Measurements from ENCODE around the gene TNF.

Gene TNF

DNA sequence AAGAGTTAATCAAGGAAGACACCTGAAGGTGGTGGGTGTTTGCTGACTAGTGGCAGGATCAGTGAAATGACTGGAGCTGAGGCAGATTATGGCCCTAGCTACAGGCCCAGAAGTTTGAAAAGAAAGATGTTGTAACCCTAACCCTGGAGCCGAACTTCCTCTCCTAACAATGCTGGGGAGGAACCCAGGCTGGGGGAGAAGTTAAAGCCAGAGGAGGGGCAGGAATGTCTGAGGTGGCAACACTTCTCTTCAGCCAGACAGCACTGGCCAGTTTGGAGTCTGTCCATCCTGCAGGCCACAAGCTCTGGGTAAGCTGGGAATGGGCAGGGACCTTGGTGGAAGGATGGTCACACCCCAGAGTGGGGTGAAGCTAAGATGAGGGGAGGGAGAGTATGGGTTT, 10.6 kb downstream of the TNF start, which contains the start of gene LST1 (continued):
- TF ChIP-seq, protein P1, sequence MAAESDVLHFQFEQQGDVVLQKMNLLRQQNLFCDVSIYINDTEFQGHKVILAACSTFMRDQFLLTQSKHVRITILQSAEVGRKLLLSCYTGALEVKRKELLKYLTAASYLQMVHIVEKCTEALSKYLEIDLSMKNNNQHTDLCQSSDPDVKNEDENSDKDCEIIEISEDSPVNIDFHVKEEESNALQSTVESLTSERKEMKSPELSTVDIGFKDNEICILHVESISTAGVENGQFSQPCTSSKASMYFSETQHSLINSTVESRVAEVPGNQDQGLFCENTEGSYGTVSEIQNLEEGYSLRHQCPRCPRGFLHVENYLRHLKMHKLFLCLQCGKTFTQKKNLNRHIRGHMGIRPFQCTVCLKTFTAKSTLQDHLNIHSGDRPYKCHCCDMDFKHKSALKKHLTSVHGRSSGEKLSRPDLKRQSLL (tag by site-specific recombination; IDR thresholded peaks at IDR 0.05): no peak
- TF ChIP-seq, protein P2, sequence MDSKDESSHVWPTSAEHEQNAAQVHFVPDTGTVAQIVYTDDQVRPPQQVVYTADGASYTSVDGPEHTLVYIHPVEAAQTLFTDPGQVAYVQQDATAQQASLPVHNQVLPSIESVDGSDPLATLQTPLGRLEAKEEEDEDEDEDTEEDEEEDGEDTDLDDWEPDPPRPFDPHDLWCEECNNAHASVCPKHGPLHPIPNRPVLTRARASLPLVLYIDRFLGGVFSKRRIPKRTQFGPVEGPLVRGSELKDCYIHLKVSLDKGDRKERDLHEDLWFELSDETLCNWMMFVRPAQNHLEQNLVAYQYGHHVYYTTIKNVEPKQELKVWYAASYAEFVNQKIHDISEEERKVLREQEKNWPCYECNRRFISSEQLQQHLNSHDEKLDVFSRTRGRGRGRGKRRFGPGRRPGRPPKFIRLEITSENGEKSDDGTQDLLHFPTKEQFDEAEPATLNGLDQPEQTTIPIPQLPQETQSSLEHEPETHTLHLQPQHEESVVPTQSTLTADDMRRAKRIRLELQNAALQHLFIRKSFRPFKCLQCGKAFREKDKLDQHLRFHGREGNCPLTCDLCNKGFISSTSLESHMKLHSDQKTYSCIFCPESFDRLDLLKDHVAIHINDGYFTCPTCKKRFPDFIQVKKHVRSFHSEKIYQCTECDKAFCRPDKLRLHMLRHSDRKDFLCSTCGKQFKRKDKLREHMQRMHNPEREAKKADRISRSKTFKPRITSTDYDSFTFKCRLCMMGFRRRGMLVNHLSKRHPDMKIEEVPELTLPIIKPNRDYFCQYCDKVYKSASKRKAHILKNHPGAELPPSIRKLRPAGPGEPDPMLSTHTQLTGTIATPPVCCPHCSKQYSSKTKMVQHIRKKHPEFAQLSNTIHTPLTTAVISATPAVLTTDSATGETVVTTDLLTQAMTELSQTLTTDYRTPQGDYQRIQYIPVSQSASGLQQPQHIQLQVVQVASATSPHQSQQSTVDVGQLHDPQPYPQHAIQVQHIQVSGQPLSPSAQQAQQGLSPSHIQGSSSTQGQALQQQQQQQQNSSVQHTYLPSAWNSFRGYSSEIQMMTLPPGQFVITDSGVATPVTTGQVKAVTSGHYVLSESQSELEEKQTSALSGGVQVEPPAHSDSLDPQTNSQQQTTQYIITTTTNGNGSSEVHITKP (tag by site-specific recombination; IDR thresholded peaks at IDR 0.05): no peak
- TF ChIP-seq OVOL3 (tag by site-specific recombination; IDR thresholded peaks at IDR 0.05): no peak
- TF ChIP-seq ZNF341 (tag by site-specific recombination; IDR thresholded peaks at IDR 0.05; ENCODE audit: low read depth): no peak

DNA sequence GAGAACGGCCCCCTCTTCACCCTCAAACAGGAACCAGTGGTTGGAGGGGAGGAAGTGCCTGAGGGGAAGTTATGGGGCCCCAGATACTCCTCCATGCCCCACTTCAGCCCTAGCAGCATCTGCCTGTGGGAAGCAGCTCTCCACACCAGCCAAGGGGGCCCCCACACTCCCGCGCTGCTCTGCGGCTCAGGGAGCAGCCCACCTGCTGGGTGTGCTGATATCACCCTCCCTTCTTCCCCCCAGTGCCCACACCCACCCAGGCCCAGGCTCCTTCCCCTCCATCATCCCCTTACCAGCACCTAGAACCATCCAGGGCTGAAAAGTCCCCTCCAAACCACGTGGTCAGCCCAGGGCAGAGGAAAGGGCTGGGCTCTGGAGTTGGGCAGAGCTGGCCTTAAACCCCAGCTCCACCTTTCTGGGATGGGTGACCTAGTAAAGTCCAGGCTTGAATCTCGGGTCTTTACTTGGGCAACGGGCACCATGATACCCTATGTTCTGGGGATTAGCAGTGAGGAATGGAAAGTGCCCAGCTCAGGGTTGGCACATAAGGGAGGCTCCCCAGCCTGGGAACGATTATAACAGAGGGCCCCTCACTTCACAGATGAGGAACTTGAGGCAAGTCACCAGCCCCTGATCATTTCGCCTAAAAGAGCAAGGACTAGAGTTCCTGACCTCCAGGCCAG, 11.4 kb downstream of the TNF start:
- TF ChIP-seq PRDM1 (tag by site-specific recombination; IDR thresholded peaks at IDR 0.05): no peak
- TF ChIP-seq EGR2 (tag by site-specific recombination; IDR thresholded peaks at IDR 0.05; ENCODE audit: low read depth): peak; percentile 54; the same call in 1 of the 2 replicates
- TF ChIP-seq ZNF138 (tag by site-specific recombination; IDR thresholded peaks at IDR 0.05; ENCODE audit: borderline replicate concordance): no peak
- no peak for TF ChIP-seq ZNF10 (tag by site-specific recombination; IDR thresholded peaks at IDR 0.05)
- TF ChIP-seq ZNF521 (tag by site-specific recombination; IDR thresholded peaks at IDR 0.05): no peak
- no peak for TF ChIP-seq ZNF311 (tag by site-specific recombination; IDR thresholded peaks at IDR 0.05; ENCODE audit: borderline replicate concordance)
- TF ChIP-seq SCRT2 (tag by site-specific recombination; IDR thresholded peaks at IDR 0.05): no peak
- peak; percentile 60 for TF ChIP-seq ZFHX2 (tag by site-specific recombination; conservative IDR thresholded peaks at IDR 0.05)
- no peak for TF ChIP-seq FEZF1 (tag by site-specific recombination; IDR thresholded peaks at IDR 0.05)
- TF ChIP-seq, protein P3, sequence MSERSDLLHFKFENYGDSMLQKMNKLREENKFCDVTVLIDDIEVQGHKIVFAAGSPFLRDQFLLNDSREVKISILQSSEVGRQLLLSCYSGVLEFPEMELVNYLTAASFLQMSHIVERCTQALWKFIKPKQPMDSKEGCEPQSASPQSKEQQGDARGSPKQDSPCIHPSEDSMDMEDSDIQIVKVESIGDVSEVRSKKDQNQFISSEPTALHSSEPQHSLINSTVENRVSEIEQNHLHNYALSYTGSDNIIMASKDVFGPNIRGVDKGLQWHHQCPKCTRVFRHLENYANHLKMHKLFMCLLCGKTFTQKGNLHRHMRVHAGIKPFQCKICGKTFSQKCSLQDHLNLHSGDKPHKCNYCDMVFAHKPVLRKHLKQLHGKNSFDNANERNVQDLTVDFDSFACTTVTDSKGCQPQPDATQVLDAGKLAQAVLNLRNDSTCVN (tag by site-specific recombination; optimal IDR thresholded peaks at IDR 0.05): no peak
- no peak for TF ChIP-seq ZNF211 (tag by site-specific recombination; IDR thresholded peaks at IDR 0.05; ENCODE audit: low read depth)
- TF ChIP-seq, protein P4, sequence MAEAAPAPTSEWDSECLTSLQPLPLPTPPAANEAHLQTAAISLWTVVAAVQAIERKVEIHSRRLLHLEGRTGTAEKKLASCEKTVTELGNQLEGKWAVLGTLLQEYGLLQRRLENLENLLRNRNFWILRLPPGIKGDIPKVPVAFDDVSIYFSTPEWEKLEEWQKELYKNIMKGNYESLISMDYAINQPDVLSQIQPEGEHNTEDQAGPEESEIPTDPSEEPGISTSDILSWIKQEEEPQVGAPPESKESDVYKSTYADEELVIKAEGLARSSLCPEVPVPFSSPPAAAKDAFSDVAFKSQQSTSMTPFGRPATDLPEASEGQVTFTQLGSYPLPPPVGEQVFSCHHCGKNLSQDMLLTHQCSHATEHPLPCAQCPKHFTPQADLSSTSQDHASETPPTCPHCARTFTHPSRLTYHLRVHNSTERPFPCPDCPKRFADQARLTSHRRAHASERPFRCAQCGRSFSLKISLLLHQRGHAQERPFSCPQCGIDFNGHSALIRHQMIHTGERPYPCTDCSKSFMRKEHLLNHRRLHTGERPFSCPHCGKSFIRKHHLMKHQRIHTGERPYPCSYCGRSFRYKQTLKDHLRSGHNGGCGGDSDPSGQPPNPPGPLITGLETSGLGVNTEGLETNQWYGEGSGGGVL (tag by site-specific recombination; IDR thresholded peaks at IDR 0.05): peak; percentile 79
- no peak for TF ChIP-seq ZNF24 (tag by site-specific recombination; IDR thresholded peaks at IDR 0.05)
- no peak for TF ChIP-seq ZNF266 (tag by site-specific recombination; IDR thresholded peaks at IDR 0.05; ENCODE audit: low read depth)
- TF ChIP-seq GLIS2 (tag by site-specific recombination; IDR thresholded peaks at IDR 0.05): peak; percentile 13; the same call in 1 of the 2 replicates
- ChIA-PET CTCF (interaction anchor here (0.5 to 18.7 kb wide), 12 partner anchors 9 to 390 kb away, joined by 3 to 518 read pairs (median 4); partner anchors contain the start of genes ATP6V1G2 and NCR3), POLR2A (interaction anchor here (0.5 to 0.8 kb wide), 2 partner anchors 12 to 46 kb away, joined by 3 read pairs; no protein-coding TSS in a partner anchor)
- no peak overlapping the region for H3K27ac ChIP-seq (ENCODE audit: extremely low read depth, low read depth, low read length)
- no peaks in the 10 kb centered on the region for H3K4me1 ChIP-seq (ENCODE audit: control insufficient read depth, insufficient read depth, low read length)
- no peaks in the 10 kb centered on the region for H3K9me3 ChIP-seq (ENCODE audit: control insufficient read depth, insufficient read depth, low read depth, low read length)
- H3K4me3 ChIP-seq (ENCODE audit: low read depth, low read length): no peak overlapping the region
- H3K36me3 ChIP-seq (ENCODE audit: control insufficient read depth in 2 of 2, insufficient read depth in 1 of 2, low read length in 2 of 2): no peaks in the 10 kb centered on the region
